ENCODE measurements around the gene MDGA2.

DNA sequence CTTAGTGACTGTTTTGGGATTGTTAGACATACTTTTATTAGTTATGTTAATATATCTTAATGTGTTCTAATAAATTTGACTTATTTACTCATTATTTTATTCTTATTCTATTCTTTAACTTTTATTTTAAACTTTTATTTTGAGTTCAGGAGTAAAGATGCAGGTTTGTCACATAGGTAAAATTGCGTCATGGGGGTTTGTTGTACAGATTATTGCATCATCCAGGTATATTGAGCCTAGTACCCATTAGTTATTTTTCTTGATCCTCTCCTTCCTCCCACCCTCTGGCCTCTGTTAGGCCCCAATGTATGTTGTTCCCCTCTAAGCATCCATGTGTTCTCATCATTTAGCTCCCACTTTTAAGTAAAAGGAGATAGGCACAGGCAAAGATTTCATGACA, 495.5 kb downstream of the MDGA2 start:
- TF ChIP-seq, protein P1, sequence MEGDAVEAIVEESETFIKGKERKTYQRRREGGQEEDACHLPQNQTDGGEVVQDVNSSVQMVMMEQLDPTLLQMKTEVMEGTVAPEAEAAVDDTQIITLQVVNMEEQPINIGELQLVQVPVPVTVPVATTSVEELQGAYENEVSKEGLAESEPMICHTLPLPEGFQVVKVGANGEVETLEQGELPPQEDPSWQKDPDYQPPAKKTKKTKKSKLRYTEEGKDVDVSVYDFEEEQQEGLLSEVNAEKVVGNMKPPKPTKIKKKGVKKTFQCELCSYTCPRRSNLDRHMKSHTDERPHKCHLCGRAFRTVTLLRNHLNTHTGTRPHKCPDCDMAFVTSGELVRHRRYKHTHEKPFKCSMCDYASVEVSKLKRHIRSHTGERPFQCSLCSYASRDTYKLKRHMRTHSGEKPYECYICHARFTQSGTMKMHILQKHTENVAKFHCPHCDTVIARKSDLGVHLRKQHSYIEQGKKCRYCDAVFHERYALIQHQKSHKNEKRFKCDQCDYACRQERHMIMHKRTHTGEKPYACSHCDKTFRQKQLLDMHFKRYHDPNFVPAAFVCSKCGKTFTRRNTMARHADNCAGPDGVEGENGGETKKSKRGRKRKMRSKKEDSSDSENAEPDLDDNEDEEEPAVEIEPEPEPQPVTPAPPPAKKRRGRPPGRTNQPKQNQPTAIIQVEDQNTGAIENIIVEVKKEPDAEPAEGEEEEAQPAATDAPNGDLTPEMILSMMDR (IDR thresholded peaks at IDR 0.05; ENCODE audit: borderline replicate concordance, extremely low read depth, low read length, poor library complexity, severe bottlenecking) = no peak
- TF ChIP-seq EZH2 (IDR thresholded peaks at IDR 0.05; ENCODE audit: borderline replicate concordance, low read depth, low read length, severe bottlenecking) = no peak
